Measurements from ENCODE around the gene PCDHGB7.
"Not testable (repeated sequence)": the region's sequence is repeated elsewhere in the genome, so short reads cannot be mapped to it uniquely, and the experiment has no call there.

Gene PCDHGB7

DNA sequence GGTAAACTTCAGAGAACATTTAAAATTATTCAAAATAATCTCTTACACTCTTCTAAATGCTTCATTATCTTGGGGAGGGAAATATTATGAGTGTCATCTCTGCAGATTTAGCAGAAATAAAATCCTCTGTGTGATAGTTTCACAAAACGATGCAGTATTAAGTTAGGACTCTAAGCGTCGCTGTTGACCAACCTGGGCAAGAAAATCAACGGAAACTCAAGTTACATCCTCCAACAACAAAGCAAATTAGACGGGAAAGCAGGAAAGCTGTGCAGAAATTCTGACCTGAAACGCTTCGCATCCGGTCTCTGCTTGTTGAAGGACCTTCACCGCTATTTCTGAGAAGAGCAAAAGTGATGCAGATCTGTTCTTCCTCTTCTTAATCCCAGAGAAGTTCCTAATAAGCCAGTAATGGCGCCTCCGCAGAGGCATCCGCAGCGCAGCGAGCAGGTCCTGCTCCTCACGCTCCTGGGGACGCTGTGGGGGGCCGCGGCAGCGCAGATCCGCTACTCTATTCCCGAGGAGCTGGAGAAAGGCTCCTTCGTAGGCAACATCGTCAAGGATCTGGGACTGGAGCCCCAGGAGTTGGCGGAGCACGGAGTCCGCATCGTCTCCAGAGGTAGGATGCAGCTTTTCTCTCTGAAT, 43.7 kb upstream of the PCDHGB7 start, which contains the start of gene PCDHGA6:
Gene PCDHGA6 (plus strand): TSS at position 219 of the 645 bp plus-strand sequence. CDS start 193 bp downstream, at position 412.
- TF ChIP-seq, protein P1, sequence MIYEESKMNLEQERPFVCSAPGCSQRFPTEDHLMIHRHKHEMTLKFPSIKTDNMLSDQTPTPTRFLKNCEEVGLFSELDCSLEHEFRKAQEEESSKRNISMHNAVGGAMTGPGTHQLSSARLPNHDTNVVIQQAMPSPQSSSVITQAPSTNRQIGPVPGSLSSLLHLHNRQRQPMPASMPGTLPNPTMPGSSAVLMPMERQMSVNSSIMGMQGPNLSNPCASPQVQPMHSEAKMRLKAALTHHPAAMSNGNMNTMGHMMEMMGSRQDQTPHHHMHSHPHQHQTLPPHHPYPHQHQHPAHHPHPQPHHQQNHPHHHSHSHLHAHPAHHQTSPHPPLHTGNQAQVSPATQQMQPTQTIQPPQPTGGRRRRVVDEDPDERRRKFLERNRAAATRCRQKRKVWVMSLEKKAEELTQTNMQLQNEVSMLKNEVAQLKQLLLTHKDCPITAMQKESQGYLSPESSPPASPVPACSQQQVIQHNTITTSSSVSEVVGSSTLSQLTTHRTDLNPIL (CRISPR knock-in tag; IDR thresholded peaks at IDR 0.05; ENCODE audit: low read depth) = no peak
- TF ChIP-seq ZNF8 (CRISPR knock-in tag; IDR thresholded peaks at IDR 0.05) (no peak), OSR1 (CRISPR knock-in tag; IDR thresholded peaks at IDR 0.05) (no peak), PPARA (CRISPR knock-in tag; IDR thresholded peaks at IDR 0.05; ENCODE audit: borderline replicate concordance) (no peak), SNAI2 (CRISPR knock-in tag; IDR thresholded peaks at IDR 0.05) (no peak), ZFP30 (CRISPR knock-in tag; IDR thresholded peaks at IDR 0.05) (no peak)
- TF ChIP-seq, protein P2, sequence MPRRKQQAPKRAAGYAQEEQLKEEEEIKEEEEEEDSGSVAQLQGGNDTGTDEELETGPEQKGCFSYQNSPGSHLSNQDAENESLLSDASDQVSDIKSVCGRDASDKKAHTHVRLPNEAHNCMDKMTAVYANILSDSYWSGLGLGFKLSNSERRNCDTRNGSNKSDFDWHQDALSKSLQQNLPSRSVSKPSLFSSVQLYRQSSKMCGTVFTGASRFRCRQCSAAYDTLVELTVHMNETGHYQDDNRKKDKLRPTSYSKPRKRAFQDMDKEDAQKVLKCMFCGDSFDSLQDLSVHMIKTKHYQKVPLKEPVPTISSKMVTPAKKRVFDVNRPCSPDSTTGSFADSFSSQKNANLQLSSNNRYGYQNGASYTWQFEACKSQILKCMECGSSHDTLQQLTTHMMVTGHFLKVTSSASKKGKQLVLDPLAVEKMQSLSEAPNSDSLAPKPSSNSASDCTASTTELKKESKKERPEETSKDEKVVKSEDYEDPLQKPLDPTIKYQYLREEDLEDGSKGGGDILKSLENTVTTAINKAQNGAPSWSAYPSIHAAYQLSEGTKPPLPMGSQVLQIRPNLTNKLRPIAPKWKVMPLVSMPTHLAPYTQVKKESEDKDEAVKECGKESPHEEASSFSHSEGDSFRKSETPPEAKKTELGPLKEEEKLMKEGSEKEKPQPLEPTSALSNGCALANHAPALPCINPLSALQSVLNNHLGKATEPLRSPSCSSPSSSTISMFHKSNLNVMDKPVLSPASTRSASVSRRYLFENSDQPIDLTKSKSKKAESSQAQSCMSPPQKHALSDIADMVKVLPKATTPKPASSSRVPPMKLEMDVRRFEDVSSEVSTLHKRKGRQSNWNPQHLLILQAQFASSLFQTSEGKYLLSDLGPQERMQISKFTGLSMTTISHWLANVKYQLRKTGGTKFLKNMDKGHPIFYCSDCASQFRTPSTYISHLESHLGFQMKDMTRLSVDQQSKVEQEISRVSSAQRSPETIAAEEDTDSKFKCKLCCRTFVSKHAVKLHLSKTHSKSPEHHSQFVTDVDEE (CRISPR knock-in tag; IDR thresholded peaks at IDR 0.05) = no peak
- TF ChIP-seq, protein P3, sequence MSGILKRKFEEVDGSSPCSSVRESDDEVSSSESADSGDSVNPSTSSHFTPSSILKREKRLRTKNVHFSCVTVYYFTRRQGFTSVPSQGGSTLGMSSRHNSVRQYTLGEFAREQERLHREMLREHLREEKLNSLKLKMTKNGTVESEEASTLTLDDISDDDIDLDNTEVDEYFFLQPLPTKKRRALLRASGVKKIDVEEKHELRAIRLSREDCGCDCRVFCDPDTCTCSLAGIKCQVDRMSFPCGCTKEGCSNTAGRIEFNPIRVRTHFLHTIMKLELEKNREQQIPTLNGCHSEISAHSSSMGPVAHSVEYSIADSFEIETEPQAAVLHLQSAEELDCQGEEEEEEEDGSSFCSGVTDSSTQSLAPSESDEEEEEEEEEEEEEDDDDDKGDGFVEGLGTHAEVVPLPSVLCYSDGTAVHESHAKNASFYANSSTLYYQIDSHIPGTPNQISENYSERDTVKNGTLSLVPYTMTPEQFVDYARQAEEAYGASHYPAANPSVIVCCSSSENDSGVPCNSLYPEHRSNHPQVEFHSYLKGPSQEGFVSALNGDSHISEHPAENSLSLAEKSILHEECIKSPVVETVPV (CRISPR knock-in tag; IDR thresholded peaks at IDR 0.05) = no peak
- TF ChIP-seq, protein P4, sequence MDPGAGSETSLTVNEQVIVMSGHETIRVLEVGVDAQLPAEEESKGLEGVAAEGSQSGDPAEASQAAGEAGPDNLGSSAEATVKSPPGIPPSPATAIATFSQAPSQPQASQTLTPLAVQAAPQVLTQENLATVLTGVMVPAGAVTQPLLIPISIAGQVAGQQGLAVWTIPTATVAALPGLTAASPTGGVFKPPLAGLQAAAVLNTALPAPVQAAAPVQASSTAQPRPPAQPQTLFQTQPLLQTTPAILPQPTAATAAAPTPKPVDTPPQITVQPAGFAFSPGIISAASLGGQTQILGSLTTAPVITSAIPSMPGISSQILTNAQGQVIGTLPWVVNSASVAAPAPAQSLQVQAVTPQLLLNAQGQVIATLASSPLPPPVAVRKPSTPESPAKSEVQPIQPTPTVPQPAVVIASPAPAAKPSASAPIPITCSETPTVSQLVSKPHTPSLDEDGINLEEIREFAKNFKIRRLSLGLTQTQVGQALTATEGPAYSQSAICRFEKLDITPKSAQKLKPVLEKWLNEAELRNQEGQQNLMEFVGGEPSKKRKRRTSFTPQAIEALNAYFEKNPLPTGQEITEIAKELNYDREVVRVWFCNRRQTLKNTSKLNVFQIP (CRISPR knock-in tag; IDR thresholded peaks at IDR 0.05; ENCODE audit: borderline replicate concordance, low read depth) = no peak
- no peak for ATAC-seq

DNA sequence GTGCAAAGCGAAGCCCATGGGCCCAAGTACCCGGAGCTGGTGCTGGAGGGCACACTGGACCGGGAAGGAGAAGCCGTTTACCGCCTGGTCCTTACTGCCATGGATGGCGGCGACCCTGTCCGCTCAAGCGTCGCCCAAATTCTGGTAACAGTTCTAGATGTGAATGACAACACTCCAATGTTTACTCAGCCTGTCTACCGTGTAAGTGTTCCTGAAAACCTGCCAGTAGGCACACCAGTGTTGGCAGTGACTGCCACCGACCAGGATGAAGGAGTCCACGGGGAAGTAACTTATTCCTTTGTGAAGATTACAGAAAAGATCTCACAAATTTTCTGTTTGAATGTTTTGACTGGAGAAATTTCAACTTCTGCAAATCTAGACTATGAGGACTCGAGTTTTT, 42.9 kb upstream of the PCDHGB7 start:
- TF ChIP-seq ZNF70 (CRISPR knock-in tag; IDR thresholded peaks at IDR 0.05) = no peak
- no peak for TF ChIP-seq ZNF8 (CRISPR knock-in tag; IDR thresholded peaks at IDR 0.05)
- ATAC-seq = no peak

DNA sequence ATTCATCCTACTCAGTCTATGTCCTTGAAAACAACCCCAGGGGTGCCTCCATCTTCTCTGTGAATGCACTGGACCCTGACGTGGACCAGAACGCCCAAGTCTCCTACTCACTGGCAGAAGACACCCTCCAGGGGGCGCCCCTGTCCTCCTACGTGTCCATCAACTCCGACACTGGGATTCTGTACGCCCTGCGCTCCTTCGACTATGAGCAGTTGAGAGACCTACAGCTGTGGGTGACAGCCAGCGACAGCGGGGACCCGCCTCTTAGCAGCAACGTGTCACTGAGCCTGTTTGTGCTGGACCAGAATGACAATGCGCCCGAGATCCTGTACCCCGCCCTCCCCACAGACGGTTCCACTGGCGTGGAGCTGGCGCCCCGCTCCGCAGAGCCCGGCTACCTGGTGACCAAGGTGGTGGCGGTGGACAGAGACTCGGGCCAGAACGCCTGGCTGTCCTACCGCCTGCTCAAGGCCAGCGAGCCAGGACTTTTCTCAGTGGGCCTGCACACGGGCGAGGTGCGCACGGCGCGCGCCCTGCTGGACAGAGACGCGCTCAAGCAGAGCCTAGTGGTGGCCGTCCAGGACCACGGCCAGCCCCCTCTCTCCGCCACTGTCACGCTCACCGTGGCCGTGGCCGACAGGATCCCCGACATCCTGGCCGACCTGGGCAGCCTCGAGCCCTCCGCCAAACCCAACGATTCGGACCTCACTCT, 41.9 kb upstream of the PCDHGB7 start:
- not testable (repeated sequence) for ATAC-seq

DNA sequence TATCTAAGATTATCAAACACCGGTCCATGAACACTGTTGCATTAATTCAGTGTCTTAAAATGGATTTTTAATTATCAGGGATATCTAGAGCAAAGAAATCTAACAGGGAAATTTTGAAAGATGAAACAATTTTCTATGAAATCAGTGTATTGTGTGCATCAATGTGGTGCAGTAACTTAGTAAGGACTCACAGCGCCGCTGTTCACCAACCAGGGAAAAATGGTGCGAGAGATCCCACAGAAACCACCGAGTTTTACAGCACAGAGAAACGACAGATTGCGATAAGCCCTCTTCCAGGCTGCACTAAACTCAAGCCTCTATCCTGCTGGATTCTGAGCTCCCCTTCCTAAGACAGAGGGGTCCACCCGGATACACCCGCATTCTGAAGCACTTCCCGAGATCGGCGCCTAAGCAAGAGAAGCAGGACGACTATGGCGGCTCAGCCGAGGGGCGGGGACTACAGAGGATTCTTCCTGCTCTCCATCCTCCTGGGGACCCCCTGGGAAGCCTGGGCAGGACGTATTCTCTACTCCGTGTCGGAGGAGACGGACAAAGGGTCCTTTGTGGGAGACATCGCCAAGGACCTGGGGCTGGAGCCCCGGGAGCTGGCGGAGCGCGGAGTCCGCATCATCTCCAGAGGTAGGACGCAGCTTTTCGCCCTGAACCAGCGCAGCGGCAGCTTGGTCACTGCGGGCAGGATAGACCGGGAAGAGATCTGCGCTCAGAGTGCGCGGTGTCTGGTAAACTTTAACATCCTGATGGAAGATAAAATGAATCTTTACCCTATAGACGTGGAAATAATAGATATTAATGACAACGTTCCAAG, 34.8 kb upstream of the PCDHGB7 start, which contains the start of gene PCDHGA7:
Gene PCDHGA7 (plus strand): TSS at position 274 of the 826 bp plus-strand sequence. CDS start 158 bp downstream, at position 432.
- peak; percentile 97 for ATAC-seq
- TF ChIP-seq TCF4 (CRISPR knock-in tag; IDR thresholded peaks at IDR 0.05; ENCODE audit: borderline replicate concordance) (no peak), SNAI2 (CRISPR knock-in tag; IDR thresholded peaks at IDR 0.05) (no peak), ZNF70 (CRISPR knock-in tag; IDR thresholded peaks at IDR 0.05) (no peak), BACH2 (CRISPR knock-in tag; IDR thresholded peaks at IDR 0.05; ENCODE audit: borderline replicate concordance) (no peak), TOX (CRISPR knock-in tag; IDR thresholded peaks at IDR 0.05; ENCODE audit: borderline replicate concordance) (no peak), CSDC2 (CRISPR knock-in tag; IDR thresholded peaks at IDR 0.05) (no peak), OSR1 (CRISPR knock-in tag; IDR thresholded peaks at IDR 0.05) (no peak), ZNF8 (CRISPR knock-in tag; IDR thresholded peaks at IDR 0.05) (no peak), GLIS3 (CRISPR knock-in tag; IDR thresholded peaks at IDR 0.05) (no peak), ZFP30 (CRISPR knock-in tag; IDR thresholded peaks at IDR 0.05) (no peak)
- TF ChIP-seq, protein P3 (CRISPR knock-in tag; IDR thresholded peaks at IDR 0.05) = no peak
- TF ChIP-seq, protein P5, sequence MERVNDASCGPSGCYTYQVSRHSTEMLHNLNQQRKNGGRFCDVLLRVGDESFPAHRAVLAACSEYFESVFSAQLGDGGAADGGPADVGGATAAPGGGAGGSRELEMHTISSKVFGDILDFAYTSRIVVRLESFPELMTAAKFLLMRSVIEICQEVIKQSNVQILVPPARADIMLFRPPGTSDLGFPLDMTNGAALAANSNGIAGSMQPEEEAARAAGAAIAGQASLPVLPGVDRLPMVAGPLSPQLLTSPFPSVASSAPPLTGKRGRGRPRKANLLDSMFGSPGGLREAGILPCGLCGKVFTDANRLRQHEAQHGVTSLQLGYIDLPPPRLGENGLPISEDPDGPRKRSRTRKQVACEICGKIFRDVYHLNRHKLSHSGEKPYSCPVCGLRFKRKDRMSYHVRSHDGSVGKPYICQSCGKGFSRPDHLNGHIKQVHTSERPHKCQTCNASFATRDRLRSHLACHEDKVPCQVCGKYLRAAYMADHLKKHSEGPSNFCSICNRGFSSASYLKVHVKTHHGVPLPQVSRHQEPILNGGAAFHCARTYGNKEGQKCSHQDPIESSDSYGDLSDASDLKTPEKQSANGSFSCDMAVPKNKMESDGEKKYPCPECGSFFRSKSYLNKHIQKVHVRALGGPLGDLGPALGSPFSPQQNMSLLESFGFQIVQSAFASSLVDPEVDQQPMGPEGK (CRISPR knock-in tag; IDR thresholded peaks at IDR 0.05; ENCODE audit: borderline replicate concordance) = no peak
